Ishikawa (cell line): ENCODE measurements around the gene NUP93.

Experiments used
- CEBPB ChIP-seq: IDR thresholded peaks from 2 replicates; pipeline ENCODE4 v1.6.1; 2012
- CREB1 ChIP-seq: IDR thresholded peaks from 2 replicates; pipeline ENCODE4 v1.6.1; 2012; ENCODE audit warnings: low read depth
- EGR1 ChIP-seq: IDR thresholded peaks from 2 replicates; pipeline ENCODE4 v1.6.1; 2012
- EP300 ChIP-seq: IDR thresholded peaks from 2 replicates; pipeline ENCODE4 v1.6.1; 2012; ENCODE audit warnings: borderline replicate concordance
- FOXM1 ChIP-seq: IDR thresholded peaks from 2 replicates; pipeline ENCODE4 v1.6.1; 2012; ENCODE audit warnings: low read depth, borderline replicate concordance
- NFIC ChIP-seq: IDR thresholded peaks from 2 replicates; pipeline ENCODE4 v1.6.1; 2012
- RAD21 ChIP-seq: IDR thresholded peaks from 2 replicates; pipeline ENCODE4 v1.6.1; 2012; ENCODE audit warnings: low read depth
- TAF1 ChIP-seq: IDR thresholded peaks from 2 replicates; pipeline ENCODE4 v1.6.1; 2012; ENCODE audit warnings: low read depth, mild to moderate bottlenecking
- TCF12 ChIP-seq: IDR thresholded peaks from 2 replicates; pipeline ENCODE4 v1.6.1; 2012; ENCODE audit warnings: low read depth
- TEAD4 ChIP-seq: IDR thresholded peaks from 2 replicates; pipeline ENCODE4 v1.6.1; 2012
- YY1 ChIP-seq: IDR thresholded peaks from 2 replicates; pipeline ENCODE4 v1.6.1; 2012; ENCODE audit warnings: low read depth
- ZBTB7A ChIP-seq: IDR thresholded peaks from 2 replicates; pipeline ENCODE4 v1.6.1; 2012; ENCODE audit warnings: low read depth
- TF ChIP-seq, protein P1 (sequence below): IDR thresholded peaks from 2 replicates; pipeline ENCODE4 v1.6.1; 2012
- TF ChIP-seq, protein P2 (sequence below): IDR thresholded peaks from 2 replicates; pipeline ENCODE4 v1.6.1; 2012; ENCODE audit warnings: low read depth, mild to moderate bottlenecking
- TF ChIP-seq, protein P3 (sequence below): IDR thresholded peaks from 2 replicates; pipeline ENCODE4 v1.6.1; 2012

The NUP93 gene

DNA sequence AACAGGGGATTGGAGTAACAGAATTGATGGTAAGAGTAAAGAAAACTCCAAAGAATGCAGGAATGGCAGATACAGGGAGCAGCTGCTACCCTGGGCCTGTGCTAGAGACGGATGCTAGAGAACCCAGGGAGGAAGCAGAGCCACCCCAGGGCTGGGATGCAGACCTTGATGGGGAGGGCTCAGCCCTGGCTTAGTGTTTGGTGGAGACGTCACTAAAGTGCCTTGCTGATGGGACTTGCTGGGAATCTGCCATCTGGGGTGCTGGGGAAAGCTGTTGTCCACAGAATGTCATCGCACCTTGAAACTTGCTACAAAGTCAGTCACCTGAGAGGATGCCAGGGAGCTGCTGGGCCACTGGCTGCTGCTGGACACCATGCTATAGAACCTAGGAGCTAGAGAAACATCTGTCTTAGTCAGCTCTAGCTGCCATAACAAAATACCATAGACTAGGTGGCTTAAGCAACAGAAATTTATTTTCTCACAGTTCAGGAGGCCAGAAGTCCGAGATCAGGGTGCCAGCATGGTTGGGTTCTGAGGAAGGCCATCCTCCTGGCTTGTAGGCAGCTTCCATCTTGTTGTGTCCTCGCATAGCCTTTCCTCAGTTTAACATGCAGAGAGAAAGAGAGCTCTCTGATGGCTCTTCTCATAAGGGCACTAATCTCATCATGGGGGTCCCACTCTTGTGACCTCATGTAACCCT is 32.3 kb upstream of the NUP93 start:
- TF ChIP-seq EGR1: no peak
- TF ChIP-seq RAD21: no peak
- no peak for TF ChIP-seq YY1
- TF ChIP-seq EP300: no peak
- no peak for TF ChIP-seq CEBPB
- TF ChIP-seq, protein P1, sequence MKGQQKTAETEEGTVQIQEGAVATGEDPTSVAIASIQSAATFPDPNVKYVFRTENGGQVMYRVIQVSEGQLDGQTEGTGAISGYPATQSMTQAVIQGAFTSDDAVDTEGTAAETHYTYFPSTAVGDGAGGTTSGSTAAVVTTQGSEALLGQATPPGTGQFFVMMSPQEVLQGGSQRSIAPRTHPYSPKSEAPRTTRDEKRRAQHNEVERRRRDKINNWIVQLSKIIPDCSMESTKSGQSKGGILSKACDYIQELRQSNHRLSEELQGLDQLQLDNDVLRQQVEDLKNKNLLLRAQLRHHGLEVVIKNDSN: no peak
- TF ChIP-seq TCF12: no peak
- TF ChIP-seq, protein P2, sequence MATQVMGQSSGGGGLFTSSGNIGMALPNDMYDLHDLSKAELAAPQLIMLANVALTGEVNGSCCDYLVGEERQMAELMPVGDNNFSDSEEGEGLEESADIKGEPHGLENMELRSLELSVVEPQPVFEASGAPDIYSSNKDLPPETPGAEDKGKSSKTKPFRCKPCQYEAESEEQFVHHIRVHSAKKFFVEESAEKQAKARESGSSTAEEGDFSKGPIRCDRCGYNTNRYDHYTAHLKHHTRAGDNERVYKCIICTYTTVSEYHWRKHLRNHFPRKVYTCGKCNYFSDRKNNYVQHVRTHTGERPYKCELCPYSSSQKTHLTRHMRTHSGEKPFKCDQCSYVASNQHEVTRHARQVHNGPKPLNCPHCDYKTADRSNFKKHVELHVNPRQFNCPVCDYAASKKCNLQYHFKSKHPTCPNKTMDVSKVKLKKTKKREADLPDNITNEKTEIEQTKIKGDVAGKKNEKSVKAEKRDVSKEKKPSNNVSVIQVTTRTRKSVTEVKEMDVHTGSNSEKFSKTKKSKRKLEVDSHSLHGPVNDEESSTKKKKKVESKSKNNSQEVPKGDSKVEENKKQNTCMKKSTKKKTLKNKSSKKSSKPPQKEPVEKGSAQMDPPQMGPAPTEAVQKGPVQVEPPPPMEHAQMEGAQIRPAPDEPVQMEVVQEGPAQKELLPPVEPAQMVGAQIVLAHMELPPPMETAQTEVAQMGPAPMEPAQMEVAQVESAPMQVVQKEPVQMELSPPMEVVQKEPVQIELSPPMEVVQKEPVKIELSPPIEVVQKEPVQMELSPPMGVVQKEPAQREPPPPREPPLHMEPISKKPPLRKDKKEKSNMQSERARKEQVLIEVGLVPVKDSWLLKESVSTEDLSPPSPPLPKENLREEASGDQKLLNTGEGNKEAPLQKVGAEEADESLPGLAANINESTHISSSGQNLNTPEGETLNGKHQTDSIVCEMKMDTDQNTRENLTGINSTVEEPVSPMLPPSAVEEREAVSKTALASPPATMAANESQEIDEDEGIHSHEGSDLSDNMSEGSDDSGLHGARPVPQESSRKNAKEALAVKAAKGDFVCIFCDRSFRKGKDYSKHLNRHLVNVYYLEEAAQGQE: no peak
- TF ChIP-seq TAF1: no peak
- no peak for TF ChIP-seq TEAD4
- no peak for TF ChIP-seq ZBTB7A
- TF ChIP-seq CREB1: no peak

DNA sequence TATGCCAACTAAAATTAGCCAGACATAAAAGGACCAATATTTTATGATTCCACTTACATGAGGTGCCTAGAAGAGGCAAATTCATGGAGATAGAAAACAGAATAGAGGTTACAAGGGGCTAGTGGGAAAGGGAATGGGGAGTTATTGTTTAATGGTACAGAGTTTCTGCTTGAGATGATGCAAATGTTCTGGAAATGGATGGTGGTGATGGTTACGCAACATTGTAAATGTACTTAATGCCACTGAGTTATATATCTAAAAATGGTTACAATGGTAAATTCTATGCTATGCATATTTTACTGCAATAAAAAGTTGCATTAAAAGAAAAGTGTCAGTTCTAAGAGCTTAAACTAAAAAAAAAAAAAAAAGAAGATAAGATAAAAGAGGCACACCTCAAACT is 29.7 kb upstream of the NUP93 start:
- no peak for TF ChIP-seq CREB1
- TF ChIP-seq CEBPB: peak; percentile 65
- no peak for TF ChIP-seq RAD21
- no peak for TF ChIP-seq YY1
- TF ChIP-seq, protein P3, sequence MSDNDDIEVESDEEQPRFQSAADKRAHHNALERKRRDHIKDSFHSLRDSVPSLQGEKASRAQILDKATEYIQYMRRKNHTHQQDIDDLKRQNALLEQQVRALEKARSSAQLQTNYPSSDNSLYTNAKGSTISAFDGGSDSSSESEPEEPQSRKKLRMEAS: no peak

DNA sequence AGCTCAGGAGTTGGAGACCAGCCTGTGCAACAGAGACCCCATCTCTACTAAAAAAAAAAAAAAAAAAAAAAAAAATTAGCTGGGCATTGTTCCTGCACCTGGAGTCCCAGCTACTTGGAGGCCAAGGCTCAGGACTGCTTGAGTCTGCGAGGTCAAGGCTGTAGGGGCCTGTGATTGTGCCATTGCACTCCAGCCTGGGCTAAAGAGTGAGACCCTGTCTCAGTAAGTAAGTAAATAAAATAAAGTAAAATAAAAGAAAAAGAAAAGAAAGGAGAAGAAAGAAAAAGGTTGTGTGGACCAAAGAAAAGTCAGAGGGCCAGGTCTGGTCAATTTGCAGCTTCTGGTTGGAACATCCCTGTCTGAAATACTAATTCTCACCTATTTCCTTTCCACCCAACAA is 29.3 kb upstream of the NUP93 start:
- TF ChIP-seq, protein P2: no peak
- TF ChIP-seq RAD21 (no peak), FOXM1 (no peak), CEBPB (no peak), EP300 (no peak), ZBTB7A (no peak), CREB1 (no peak), TAF1 (no peak), TEAD4 (no peak), NFIC (no peak), YY1 (no peak), TCF12 (no peak), EGR1 (no peak)
- TF ChIP-seq, protein P3: no peak

DNA sequence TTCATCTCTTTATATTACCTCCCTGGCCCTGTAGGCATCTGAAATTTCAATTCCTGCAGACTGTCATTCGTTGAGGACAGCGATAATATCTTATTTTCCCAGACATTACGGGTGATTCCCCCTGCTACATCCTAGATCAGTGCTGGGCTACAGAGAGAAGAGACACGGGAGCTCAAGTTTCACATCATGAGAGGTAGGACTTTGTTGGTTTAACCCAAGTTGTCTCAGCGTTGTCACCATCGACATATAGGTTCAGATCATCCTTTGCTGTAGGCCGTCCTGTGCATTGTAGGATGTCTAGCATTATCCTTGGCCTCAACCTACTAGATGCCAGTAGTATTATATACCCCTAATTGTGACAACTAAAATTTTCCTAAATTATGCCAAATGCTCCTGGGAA is 28.4 kb upstream of the NUP93 start:
- TF ChIP-seq ZBTB7A: no peak
- TF ChIP-seq TAF1: no peak
- TF ChIP-seq EGR1: no peak
- TF ChIP-seq, protein P2: no peak
- no peak for TF ChIP-seq NFIC
- TF ChIP-seq, protein P1: no peak
- no peak for TF ChIP-seq TCF12
- no peak for TF ChIP-seq TEAD4
- TF ChIP-seq, protein P3: no peak
- no peak for TF ChIP-seq YY1
- no peak for TF ChIP-seq RAD21
- TF ChIP-seq EP300: no peak
- TF ChIP-seq CREB1: no peak
- no peak for TF ChIP-seq CEBPB
